ENCODE results near the gene ZNF778.
"Not testable (repeated sequence)": the region's sequence is repeated elsewhere in the genome, so short reads cannot be mapped to it uniquely, and the experiment has no call there.

The ZNF778 gene

GRCh38 chr16:89256651-89257254 is 39.2 kb downstream of the ZNF778 start:
- DNase-seq (ENCODE audit: extremely low read depth, low read depth), result peak; percentile 15
- no peak for TF ChIP-seq CTCF (IDR thresholded peaks at IDR 0.05; ENCODE audit: low read depth, low read length, missing control alignments)
- H3K4me3 ChIP-seq (replicated peaks; ENCODE audit: low read depth, low read length), result 0 out of 2 replicates have a peak overlapping the region, but pooled peaks have one; percentile 20

GRCh38 chr16:89257281-89257731 is 39.8 kb downstream of the ZNF778 start:
- no peak for DNase-seq (ENCODE audit: extremely low read depth, low read depth)
- TF ChIP-seq CTCF (IDR thresholded peaks at IDR 0.05; ENCODE audit: low read depth, low read length, missing control alignments), result no peak
- peak overlapping the region; percentile 32 for H3K4me3 ChIP-seq (replicated peaks; ENCODE audit: low read depth, low read length)

- peak overlapping the region; percentile 32 for H3K4me3 ChIP-seq (replicated peaks; ENCODE audit: low read depth, low read length)
- no peak for DNase-seq (ENCODE audit: extremely low read depth, low read depth)
- no peak for TF ChIP-seq CTCF (IDR thresholded peaks at IDR 0.05; ENCODE audit: low read depth, low read length, missing control alignments)
Measured at GRCh38 chr16:89257757-89258465, 40.4 kb downstream of the ZNF778 start.

GRCh38 chr16:89259901-89260300 is 42.4 kb downstream of the ZNF778 start:
- not testable (repeated sequence) for DNase-seq (ENCODE audit: extremely low read depth, low read depth); H3K4me3 ChIP-seq (replicated peaks; ENCODE audit: low read depth, low read length)

GRCh38 chr16:89261691-89262563 is 44.4 kb downstream of the ZNF778 start:
- TF ChIP-seq CTCF (IDR thresholded peaks at IDR 0.05; ENCODE audit: low read depth, low read length, missing control alignments), result no peak
- no peak for DNase-seq (ENCODE audit: extremely low read depth, low read depth)
- H3K4me3 ChIP-seq (replicated peaks; ENCODE audit: low read depth, low read length), result no peak overlapping the region

- H3K4me3 ChIP-seq (replicated peaks; ENCODE audit: low read depth, low read length), result no peak overlapping the region
- DNase-seq (ENCODE audit: extremely low read depth, low read depth), result no peak
- no peak for TF ChIP-seq CTCF (IDR thresholded peaks at IDR 0.05; ENCODE audit: low read depth, low read length, missing control alignments)
Measured at GRCh38 chr16:89264800-89265550, 47.5 kb downstream of the ZNF778 start.
